Iris pigment epithelial cell (primary cell): ENCODE data around the gene MCUB.

Experiments
- DNase-seq: peaks from one replicate; pipeline ENCODE4 v3.0.0-alpha.2; 2011; ENCODE audit warnings: low read depth

Gene MCUB

GRCh38 chr4:109682875-109683274, 122.8 kb downstream of the MCUB start:
- DNase-seq, result no peak

DNA sequence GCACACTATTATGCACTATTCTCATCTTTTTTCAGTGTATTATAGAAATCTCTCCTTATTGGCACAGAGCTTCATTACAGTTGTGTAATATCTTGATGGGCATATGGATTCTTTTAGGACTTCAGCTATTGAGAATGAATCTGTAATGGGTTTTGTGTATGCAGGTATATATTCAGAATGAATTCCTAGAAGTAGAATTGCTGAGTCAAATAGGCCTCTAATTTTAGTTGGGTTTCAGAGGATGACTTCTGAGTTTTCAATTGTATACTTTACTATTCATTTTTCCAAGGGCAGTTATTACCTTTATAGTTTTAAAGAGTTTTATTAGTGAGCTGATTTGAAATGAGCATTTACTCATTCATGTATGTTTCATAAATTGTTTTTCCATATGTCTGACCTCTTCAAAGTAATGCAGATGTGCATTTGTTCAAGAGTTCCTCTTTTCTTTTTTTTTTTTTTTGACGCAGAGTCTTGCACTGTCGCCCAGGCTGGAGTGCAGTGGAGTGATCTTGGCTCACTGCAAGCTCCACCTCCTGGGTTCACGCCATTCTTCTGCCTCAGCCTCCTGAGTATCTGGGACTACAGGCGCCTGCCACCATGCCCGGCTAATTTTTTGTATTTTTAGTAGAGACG, 123.7 kb downstream of the MCUB start:
- DNase-seq, result no peak

DNA sequence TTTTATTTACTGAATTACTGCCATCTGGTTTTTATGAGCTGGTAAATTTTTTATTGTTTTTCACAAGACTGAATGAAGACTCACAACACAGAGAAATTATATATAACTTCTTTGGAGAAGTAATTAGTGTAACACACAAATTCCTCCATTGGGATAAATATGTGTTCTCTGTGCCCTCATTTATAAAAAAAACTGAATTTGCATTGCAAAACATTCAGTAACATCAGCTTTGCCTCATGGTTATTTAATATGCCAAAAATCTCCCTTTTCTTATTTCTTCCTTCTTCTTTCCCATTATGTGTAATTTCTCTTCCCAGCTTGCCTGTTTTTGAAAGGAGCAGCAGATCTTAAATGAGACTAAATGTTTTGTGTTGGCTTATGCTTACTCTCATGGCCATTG, 124.7 kb downstream of the MCUB start:
- no peak for DNase-seq

DNA sequence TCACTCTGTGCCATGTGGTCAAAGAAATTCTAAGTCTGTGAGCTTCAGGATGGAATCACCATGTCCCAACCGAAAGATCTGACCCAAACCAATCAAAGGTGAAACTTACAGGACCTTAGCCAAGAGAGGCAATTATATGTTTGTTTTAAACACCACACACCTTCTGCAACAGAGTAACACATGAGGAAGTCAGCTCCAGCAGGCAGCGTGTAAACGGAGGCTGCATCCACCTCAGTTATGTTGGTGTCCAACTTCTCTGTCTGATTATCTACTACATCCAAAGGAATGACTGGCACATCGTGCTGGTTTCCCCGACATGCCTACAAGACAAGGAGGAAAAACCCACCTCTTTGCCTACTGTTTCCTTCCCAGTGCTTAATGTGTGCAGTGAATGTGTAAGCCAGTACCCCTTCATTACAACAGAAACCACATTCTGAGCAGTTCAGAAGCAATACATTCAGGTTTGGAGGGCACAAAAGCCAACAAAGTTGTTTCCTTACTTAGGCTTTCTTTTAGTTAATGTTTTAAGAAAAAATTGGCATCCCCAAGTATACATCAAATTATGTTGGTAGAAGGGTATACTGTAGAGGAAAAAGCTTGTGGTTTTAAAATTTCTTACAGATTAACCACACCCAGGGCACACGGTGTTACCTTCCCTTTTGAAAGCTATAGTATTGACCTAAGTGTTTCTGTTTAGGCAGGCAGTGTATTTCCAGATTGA, 130.8 kb downstream of the MCUB start:
- no peak for DNase-seq

GRCh38 chr4:109691411-109691920, 131.4 kb downstream of the MCUB start:
- no peak for DNase-seq

DNA sequence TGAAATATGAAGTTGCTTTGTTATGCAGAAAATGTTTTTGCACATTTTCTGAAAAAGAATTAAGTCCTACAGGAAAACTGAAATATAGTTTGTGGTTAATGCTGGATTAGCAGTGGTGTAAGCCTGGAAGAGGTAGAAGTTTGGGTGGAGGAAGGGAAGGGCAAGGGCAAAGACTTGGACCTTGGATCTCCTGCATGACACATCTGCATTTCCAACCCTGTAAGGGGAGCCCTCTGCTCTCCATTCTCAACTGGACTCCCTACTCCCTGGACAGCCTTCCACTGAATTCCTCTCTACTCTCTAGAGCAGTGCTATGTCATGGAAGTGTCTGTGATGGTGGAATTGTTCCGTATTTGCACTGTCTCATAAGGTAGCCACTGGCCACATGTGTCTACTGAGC, 138.6 kb downstream of the MCUB start:
- DNase-seq, result no peak

- peak; percentile 5 for DNase-seq
These were observed 139.6 kb downstream of the MCUB start for GRCh38 chr4:109699553-109700225.

DNA sequence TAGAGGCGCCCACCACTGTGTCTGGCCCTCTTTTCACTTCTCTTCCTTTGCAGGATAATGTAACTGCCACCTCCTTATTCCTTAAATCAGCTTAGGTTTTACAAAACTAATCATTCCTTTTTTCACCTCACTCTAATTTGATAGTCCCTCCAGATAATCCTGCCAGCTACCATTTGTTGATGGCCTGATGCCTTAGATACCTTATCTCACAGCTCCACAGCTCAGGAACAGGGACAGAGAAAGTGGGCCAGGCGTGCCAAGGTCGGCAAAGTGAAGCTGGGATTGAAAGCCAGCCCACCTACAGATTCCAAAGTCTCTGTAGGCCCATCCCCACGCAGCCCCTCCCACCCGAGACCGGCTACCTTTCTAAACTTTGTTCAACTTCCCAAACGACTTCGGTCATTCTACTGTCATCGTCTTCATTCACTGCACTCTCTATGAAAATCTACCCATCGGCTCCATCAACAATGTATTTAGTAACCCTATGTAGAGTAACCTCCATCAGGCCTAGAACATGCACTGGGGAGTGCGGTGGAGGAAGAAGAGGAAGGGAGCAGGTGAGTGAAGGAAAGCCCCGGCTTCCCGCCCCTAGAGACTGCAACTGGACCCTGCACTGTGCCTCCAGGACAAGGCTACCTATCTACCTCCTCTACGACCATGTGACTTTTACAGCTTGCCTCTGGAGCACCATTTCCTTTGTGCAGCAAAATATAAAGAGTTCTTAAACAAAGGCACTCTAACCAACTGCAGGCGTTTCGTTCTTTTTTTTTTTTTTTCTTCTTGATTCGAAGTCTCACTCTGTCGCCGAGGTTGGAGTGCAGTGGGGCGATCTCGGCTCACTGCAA, 141.7 kb downstream of the MCUB start:
- peak; percentile 4 for DNase-seq

- DNase-seq, result peak; percentile 77
These were observed 143.1 kb downstream of the MCUB start, which contains the start of gene CASP6 for GRCh38 chr4:109702950-109703663. Gene CASP6, minus strand, starts transcription at chr4:109703445. Its CDS starts 50 bp downstream, at chr4:109703395.

- DNase-seq, result peak; percentile 32
These were observed 143.8 kb downstream of the MCUB start for GRCh38 chr4:109703664-109704361.

GRCh38 chr4:109708435-109708834, 148.4 kb downstream of the MCUB start:
- no peak for DNase-seq

GRCh38 chr4:109708990-109709389, 148.9 kb downstream of the MCUB start:
- DNase-seq, result no peak

GRCh38 chr4:109713500-109713899, 153.5 kb downstream of the MCUB start:
- no peak for DNase-seq

DNA sequence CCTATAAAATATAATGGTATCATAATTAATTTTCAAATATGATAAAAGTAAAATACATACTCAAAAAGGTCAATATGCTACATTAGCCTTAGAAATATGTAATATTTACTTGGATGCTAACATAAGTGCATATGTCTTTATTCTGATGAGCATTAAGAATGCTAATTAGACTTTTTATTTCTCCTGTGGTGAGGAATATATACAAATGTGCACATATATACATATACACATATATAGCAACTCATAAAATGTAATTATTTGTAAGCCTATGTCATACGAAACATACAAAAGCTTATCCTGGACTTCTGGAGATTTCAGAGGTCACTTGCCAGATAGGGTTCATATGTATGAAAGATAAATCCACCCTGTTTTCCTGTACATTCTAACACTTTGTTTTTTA, 158.7 kb downstream of the MCUB start:
- no peak for DNase-seq

DNA sequence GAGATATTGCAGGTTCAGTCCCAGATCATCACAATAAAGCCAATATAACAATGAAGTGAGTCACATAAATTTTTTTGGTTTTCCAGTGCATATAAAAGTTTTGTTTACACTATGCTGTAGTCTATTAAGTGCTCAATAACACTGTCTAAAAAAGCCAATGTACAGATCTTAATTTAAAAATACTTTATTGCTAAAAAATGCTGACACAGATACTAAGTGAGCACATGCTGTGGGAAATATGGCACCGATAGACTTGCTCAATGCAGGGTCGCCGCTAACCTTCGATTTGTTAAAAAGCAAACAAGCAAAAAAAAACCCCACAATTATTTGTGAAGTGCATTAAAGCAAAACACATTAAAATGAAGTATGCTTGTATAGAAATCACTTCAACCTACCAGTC, 159.6 kb downstream of the MCUB start:
- no peak for DNase-seq

- peak; percentile 45 for DNase-seq
These were observed 161.0 kb downstream of the MCUB start for GRCh38 chr4:109721033-109721432.

DNA sequence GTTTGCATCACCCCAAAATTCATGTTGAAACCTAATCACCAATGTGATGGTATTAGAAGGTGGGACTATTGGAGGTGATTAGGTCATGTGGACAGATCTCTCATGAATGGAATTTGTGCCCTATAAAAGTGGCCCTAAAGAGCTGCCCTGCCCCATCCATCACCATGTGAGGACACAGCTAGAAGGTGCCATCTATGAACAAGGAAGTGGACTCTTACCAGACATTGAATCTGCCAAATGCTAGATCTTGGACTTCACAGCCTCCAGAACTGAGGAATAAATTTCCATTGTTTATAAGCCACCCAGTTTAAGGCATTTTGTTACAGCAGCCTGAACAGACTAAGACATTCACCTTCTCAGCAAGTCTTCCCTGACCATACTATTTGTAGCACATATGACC, 162.3 kb downstream of the MCUB start:
- DNase-seq, result no peak

DNA sequence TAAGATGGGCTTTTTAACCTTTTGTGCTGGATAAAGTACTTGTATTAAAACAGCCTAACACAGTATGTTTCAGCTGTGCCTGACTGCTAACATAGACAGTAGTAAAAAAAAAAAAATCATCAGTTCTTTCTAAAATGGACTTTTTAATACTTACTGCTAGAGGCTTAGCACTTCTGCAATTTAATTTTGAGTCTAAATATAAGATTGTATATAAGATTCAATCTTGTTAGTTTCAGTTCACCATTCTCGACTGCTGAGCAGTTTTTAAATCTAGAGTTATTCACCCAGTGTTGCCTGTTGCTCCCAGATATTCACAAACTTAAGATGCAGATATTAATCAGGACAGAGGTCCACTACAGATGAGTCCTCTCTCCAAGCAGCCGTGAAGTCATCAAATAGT, 163.1 kb downstream of the MCUB start:
- no peak for DNase-seq

GRCh38 chr4:109728385-109728784, 168.3 kb downstream of the MCUB start:
- DNase-seq, result no peak

DNA sequence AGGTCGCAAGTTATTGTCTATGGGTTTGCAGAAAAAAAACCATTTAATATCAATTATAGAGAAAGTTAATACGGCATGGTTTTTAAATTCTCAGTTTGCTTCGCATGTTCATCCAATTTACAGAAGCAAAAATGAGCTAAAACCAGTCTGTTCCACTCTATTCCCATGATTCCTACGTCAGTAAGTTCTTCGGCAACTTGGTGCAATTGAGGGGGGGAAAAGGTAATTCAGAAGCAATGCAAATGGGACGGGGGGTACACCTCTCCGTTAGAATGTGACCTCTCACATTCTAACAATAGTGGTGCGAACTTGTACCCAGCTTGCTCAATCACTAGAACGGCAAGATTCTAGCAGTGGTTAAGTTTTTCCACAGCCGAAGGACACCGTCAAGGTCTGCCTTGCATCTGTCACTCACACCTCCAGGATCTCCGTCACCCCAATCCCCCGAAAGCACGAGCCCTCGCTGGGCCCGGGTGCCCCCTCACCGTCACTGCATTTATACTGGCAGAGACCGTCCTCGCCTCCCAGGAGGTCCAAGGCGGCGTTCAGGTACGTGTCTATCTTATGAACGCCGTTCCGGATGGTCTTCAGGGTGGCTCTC, 169.2 kb downstream of the MCUB start:
- DNase-seq, result peak; percentile 12
